Measurements from ENCODE around the gene EPOP.

Gene EPOP

DNA sequence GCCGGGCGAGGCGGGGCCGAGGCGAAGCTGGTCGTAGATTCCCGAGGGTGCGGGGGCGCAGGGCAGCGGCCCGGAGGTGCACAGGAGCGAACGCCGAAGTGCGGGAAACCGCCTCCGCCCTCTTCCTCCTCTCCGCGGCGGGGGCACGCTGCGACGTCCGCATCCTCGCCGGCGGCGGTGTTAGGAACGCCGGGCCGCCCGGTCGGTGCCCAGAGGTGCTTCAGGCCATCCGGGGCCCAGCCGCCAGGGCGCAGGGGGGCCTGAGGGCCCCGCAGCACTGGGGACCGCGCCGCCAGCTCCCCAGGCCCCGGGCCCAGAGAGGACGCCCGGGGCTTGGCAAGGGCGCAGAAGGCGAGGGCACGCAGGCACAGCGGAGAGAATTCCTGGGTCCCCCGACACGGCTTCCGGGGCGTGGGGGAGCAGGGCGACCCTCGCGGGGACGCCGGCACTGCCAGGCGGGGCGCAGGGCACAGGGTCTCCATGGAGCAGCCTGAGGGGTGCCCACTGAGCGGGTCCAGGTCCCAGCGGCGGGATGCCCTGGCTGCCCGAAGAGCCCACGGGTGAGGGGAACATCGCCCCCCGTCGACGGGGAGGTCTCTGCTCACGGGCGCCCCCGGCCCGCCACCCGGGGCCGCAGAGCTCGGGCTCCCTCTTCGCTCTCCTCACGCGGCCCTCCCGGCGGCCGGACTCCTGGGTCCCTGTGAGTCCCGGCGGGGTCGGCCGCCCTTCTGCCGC is 576 bp downstream of the EPOP start:
- peak; percentile 19 for DNase-seq (ENCODE audit: low spot score)

DNA sequence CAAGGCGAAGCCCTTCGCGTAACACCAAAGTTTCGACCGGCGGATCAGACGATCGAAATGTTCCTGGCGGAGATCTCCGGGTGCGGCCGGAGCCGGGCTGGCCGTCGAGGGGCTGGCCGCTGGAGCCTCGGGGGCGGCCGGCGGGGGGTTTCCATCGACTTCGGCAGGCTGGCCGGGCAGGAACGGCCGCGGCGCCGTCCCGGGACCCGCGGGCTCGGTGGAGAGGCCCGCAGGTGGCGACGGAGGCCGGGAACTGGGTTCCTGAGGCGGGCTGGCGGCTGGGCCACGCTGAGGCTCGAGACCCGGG is 1.1 kb downstream of the EPOP start:
- no peak for DNase-seq (ENCODE audit: low spot score)

DNA sequence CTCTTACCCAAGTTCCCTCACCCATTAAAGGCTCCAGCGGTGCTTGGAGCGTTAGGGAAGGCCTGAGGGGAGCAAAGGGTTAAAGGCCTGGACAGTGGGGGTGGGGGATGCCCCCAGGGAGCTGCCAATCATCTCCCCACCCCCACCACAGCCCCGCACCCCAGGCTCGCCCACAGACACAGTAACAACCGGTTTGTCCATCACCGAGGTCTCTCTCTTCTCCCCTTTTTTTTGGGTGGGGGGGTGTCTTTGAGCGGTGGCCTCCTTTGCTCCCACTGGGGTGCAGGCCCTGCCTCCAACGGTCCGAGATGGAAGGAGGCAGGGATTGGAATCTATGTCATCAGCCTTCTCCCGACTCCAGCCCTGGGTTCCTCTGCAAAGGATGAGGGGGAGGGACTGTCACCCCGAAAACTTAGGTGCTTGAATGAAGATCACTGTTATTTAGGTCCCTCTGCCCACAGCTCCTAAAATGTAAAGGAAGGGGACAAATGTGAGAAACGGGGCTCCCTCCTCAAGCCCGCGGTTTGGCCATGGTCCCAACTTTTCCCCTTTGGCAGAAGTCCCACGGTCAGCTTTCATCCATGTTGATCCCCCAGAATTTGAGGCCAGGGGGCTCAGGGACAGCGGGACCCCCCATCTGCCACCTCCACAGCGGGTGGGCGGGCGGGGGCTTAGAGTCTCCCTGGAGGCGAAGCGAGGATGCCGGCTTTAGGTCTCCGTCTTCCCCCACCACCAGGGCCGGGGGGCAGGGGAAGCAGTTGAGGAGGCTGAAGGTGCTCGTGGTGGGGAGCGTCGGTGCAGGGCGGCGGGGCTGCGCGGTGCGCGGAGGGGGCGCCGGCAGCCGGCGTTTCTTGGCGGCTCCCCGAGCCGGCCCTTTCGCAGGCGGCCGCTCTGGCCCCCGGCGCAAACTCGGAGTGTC is 1.7 kb downstream of the EPOP start:
- no peak for DNase-seq (ENCODE audit: low spot score)

DNA sequence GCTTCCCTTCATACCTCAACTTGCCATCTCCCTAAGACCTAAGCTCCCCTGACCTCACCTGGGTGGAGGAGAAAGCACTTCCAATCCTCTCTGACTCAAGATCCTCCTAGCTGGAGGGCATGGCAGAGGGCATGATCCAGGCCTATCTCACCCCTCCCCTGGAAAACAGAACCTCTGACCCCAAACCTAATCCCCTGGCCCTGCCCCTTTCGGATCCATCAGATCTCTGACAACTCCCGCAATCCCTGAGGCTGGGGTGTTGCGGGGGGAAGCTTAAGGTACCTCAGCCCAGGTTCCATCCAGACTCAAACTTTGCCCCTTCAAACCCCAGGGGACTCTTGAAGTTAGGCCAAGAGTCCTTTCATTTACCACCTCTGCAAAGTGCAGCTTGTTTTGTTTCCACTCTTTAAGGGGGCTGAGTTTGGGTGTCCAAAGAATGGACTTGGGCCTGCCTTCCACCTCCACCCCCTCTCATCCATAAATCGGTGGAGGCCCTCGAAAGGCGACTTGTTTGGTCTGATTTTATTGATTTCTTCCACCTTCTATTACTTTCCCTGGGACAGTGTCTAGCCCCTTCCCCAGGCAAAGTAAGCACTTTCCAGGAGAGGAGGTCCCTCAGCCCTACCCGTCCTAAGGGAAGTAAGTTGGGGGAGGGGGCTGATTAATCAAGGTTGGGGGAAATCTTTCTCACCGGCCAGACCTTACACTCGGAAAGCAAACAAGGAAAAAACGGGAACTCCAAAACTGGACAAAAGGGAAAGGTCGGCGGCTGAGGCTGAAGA is 2.6 kb downstream of the EPOP start:
- DNase-seq (ENCODE audit: low spot score) = no peak

DNA sequence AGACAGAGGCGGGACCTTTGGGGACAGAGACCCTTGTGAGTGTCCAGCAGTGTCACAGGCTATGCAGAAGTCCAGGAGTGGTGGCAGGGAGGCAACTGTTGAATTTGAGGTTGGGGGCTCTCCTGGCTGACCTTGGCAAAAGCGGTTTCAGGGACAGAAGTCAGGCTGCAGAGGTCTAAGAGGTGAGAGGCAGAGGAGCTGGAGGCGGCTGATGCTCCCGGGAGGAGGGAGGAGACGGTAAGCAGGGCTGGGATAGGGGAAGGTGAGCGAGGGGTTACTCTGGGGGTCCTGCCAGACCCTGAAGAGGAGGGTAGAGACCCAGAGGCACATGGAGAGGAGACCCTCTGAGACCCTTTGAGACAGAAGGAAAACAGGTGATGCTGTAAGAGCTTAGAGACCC is 5.2 kb downstream of the EPOP start:
- no peak for DNase-seq (ENCODE audit: low spot score)

DNA sequence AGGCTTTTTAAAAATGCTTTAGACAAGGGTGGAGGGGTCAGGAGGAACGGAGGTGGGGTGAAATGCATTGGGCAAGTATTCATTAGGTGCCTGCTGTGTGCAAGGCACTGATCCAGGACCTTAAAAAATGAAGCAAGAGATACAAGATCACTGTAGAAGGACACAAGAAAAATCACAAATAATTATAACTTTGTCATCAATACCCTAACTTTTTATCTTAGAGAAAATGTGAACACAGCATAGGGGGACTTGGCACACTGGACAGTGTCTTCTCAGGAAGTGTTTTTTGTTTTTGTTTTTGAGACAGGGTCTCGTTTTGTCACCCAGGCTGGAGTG is 7.0 kb downstream of the EPOP start:
- no peak for DNase-seq (ENCODE audit: low spot score)

DNA sequence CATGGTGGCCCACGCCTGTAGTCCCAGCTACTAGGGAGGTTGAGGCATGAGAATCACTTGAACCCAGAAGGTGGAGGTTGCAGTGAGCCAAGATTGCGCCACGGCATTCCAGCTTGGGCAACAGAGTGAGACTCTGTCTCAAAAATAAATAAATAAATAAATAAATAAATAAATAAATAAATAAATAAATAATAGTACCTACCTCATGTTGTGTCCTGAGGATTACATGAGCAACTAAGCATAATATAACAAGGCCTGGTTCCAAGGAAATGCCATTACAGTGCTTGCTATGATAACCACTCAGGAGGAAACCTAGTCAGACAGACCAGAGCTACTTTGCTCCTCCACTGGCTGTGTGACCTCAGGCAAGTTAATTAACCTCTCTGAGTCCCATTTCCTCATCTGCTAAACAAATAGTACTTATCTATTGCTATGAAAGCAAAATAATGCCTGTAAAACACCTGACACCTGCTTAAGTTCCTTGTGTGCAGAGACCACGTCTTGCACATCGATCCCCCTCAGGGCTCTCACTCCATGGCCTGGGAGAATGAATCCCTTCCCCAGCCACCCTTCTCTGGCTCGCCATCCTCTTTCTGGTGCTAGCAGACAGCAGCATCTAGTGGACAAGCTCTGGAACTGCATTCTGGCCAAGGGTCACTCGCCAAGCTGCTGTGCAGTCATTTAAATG is 7.5 kb downstream of the EPOP start:
- peak; percentile 77 for DNase-seq (ENCODE audit: low spot score)

DNA sequence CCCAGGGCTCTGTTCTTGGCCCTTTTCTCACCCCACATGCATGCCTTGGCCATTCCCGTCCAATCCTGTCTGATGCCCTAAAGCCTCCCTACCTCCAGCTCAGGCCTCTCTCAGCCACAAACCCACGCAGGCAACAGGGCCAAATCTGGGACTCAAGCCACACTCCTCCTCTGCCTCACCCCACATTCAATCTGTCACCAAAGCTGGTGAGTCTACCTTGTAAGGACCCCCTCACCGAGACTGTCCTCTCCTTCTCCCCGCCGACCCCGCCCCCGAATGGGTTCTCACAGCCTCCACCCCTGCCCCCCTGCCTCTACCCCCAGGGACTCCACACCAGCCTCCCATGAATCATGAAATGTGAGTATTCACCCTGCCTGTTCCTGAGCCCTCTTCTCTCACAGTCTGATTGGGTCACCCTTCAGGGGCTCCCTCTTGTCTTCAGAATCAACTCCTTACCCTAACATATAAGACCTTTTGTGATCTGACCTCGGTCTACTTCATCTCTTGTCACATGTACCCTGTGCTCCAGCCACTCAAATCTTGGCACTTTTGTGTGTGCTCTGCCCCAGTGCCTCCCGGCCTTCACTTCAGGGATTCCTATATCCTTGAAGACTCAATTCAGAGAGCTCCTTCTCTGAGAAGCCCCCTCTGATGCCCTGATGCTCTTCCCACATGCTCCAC is 10.7 kb downstream of the EPOP start:
- no peak for DNase-seq (ENCODE audit: low spot score)

DNA sequence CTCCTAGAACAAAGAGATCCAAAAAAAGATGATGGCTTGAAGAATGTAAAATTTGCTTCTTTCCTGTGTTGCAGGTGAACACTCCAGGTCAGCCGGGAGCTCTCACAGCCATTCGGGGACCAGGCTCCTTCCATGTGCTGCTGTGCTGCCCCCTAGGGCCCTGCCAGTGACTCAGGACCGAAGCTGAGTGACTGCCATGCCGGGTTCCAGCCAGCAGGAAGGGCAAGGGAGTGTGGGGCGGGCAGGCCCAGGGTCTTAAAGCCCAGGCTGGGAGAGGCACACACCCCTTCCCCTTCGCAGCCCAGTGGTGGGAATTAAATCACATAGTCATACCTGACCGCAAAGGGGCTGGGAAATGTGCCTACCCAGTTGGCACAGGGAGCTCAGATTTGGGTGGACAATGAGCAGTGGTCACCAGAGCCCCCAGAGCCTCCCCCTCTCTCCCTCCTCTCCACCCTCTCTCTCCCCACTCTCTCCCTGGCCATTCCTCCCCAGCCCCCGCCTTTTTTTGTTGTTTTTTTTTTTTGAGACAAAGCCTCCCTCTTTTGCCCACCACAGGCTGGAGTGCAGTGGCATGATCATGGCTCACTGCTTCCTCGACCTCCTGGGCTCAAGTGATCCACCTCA is 11.5 kb downstream of the EPOP start:
- peak; percentile 45 for DNase-seq (ENCODE audit: low spot score)

DNA sequence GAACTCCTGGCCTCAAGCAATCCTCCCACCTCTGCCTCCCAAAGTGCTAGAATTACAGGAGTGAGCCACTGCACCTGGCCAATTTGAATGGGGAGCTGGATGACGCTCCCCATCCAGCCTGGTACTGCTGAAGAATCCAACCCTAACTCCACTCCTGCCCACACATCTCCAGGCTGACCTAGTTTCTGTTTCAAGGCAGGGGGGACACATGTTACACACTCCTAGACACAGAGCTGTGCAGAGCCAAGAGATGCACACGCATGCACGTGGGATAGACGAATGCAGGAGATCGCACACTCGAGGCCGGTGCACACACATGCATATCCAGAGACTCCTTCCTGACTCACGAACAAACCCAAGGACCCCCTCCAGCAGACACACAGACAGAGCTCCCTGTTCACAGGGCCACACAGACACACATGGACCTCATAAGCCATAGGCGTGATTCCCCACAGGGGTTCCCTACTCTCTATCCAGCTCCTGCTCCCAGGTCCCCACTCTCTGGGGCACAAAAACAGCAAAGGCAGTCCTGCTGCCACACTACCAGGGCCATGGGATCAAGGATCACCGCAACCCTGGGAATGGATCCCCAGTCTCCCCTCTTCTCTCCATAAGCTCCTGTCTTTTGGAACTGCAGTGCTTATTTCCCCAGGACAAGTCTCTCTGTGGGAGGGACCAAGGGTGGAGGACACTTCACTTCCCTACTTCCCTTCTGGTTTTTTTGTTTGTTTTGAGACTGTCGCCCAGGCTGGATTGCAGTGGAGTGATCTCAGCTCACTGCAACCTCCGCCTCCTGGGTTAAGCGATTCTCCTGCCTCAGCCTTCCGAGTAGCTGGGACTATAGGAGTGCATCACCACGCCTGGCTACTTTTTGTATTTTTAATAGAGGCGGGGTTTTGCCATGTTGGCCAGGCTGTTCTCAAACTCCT is 14.4 kb downstream of the EPOP start:
- DNase-seq (ENCODE audit: low spot score) = no peak

DNA sequence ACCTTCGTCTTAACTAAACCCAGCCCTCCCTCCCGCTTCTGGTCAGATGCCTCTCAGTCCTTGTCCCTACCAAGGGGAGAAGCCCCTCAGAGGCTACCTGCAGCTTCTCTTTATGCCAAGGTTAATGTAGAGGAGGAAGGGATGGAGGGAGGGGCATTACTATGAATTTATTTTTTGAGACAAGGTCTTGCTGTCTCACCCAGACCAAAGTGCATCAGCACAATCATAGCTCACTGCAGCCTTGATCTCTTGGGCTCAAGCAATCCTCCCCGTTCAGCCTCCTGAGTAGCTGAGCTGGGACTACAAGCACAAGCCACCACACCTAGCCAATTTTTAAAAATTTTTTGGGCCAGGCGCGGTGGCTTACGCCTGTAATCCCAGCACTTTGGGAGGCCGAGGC is 15.3 kb downstream of the EPOP start:
- DNase-seq (ENCODE audit: low spot score) = no peak

DNA sequence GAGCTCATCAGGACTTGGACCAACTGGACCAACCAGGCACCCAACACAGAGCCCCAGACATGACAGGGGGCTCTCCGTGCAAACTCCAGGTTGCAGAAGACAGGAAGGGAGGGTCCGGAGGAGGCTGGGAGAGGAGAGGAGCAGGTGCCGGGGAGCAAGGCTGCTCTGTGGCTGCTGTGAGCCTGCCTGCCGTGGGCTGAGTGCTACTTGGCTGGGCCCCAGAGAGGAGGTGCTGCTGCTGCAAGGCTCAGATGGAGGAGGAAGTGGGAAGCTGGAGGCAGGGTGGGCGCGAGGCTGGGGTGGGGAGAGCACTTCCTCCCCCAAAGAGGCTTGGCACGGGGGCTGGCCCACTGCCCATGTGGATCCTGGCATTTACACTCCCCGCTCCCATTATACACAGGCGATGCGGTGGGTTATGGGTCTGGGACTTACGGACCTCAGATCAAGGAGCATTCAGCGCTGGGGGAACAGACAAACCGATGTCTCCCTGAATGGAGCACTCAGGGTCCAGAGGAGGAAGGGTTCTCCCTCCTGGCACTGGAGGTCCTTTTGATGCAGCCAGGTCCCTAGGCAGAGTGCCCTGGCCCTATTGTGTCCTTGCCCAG is 15.9 kb downstream of the EPOP start:
- no peak for DNase-seq (ENCODE audit: low spot score)

DNA sequence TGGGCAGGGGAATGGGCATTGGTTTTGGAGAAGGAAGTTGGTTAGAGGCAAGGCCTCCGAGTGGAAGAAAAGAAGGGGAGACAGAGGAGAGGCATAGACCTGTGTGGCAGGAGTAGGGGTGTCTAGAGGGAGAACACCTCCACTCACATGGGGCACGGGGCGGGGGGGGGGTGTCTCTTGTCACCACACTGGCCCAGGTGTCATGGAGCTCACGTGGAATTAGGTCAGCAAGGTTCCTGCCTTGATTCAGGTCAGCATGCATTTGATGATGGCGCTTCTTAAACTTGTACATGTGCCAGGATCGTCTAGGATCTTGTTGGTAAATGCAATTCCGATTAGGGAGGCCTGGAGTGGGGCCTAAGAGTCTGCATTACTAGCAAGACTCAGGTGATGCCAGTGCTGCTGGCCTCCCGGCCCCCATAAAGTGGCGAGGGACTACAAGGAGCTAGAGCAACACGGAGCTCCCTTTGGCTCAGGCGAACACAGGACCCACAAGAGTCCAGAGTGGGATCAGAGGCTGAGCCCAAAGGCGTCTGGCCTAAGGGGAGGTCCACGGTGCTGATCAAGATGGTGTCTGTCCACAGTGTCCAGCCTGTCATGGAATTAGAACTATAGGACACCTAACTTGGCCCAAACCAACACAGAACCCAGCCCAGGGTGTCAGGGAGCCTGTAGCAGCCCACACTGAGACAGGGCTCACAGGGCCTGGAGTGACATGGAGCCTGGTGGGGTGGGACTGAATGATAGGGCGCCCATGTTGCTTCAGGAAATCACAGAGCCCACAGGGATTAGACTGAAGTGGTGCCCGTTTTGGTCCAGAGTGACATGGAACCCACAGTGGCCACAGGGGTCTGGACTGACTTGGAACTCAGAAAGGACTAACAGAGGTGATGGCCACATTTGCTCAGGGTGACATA is 16.7 kb downstream of the EPOP start:
- DNase-seq (ENCODE audit: low spot score) = no peak

DNA sequence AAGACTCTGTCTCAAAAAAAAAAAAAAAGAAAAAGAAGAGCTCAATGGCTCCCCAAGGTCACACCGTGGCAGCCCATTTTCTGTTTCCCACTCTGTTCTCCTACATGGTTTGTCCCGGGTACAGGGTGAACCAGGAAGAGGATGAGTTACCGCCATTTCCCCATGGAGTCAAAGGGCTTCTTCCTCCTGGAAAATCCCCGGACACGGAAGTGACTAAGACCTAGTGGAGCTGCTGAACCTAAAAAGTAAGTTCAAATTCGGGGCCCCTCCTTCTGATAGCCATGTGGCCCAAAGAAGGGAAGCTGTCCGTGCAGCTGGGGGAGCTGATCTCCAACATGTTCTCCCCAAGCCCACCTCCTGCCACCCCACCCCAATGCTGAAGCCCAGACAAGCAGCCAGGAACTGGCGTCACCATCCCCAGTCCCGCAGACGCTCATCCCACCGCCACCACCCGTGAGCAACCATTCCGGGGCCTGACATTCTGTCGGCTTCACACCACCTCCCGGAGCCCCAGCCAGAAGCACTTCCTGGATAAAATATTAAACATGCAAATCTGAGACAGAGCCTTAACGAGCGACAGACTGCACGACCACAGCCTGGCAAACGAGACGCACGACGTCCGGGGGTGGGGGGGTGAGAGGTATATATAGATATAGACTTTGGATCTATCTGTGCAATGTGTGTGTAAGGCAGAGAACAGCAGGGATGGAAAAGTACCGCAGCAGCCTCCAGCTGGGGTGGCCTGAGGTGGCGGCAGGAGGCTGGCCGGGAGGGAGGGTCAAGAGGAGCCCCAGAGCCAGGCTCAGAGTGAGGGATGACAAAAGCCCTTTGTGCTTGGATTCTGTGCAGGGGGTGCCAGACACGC is 17.6 kb downstream of the EPOP start:
- no peak for DNase-seq (ENCODE audit: low spot score)

DNA sequence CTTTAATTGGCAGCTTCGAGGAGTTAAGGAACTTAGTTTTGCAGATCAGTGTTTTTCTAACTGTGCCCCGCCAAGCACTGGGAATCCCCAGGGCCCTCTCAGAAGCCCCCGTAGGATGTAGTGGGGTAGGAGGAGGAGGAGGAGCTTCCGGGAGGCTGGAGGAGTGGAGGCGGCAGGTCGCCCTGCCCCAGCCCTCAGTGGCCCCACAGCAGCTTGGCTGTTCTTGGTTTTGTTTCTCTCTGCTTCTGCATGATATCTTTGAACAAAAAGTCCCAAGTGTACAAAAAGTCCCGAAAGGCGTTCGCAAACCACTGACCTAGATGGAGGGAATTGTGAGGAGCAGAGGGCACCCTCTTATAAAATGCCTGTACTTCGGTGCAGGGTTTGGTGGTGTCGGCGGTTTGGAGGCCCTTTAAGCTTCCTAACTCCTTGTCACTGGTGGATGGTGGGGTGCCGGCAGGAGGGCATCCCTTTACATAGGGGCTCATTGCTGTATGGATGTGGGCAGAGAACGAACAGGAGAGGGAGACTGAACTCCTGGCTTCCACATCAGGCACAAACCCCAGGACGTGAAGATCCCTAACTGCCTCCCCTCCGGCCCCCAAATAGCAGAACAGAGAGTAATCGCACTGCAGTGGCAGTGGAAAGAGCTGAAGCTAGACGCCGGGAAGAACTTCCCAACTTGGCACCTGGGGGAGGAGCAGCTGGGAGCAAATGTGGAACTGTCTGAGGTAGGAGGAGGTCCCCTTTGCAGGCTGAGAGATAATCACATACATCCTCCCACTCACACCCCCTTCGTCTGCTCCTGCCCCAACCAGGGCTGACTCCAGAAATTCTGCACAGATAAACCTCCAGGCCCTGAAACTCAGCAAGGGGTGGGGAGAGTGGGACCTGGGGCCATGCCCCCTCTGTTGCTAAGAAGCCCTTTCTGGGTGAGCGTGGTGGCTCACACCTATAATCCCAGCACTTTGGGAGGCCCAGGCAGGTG is 20.1 kb downstream of the EPOP start:
- no peak for DNase-seq (ENCODE audit: low spot score)

DNA sequence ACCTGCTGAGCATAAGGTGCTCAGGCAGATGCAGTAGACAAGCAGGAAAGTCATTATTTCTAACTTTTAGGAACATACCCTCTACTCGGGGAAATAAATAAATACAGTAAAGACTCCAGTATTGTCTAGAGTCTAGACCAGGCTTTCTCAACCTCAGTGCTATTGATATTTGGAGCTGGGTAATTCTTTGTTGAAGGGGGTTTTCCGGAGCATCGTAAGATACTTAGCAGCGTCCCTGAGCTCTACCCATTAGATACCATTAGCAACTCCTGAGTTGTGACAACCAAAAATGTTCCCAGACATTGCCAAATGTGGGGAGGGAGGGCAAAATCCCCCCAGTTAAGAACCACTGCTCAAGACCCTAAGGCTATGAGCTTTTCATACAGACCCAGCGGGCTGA is 21.1 kb downstream of the EPOP start:
- DNase-seq (ENCODE audit: low spot score) = no peak
